Right cardiac atrium (tissue), 5 donors: ENCODE data around the gene SFXN2. TPM values are rescaled to one million over a fixed set of nuclear protein-coding genes. Genes with fewer than 3 reads are reported as not detected.
"Not testable (repeated sequence)": the region's sequence is repeated elsewhere in the genome, so short reads cannot be mapped to it uniquely, and the experiment has no call there.

ENCODE experiments used
- ATAC-seq, 2 donors: fragments of 200-7000 bp; cut with Tn5 transposase; one replicate each; pipeline versions ENCODE4 v1.8.0 to v1.9.1; 2020; ENCODE audit warnings: moderate library complexity in 2 of 2, mild to moderate bottlenecking in 1 of 2
- DNase-seq, 3 donors: peaks; one replicate each; pipeline ENCODE4 v3.0.0-alpha.2; 2020
- H3K27ac ChIP-seq: one replicate; pipeline ENCODE4 v1.5.1; 2013; ENCODE audit warnings: mild to moderate bottlenecking, low read length, control low read depth, moderate library complexity
- H3K27me3 ChIP-seq: one replicate; pipeline ENCODE4 v1.6.1; 2013; ENCODE audit not compliant: control insufficient read depth, insufficient read depth
- H3K4me1 ChIP-seq: one replicate; pipeline ENCODE4 v1.6.1; 2013; ENCODE audit warnings: low read length; ENCODE audit not compliant: control insufficient read depth, insufficient read depth
- H3K4me3 ChIP-seq: one replicate; pipeline ENCODE4 v1.5.1; 2013; ENCODE audit warnings: low read length, control low read depth
- H3K9me3 ChIP-seq: one replicate; pipeline ENCODE4 v1.6.1; 2013; ENCODE audit warnings: low read length; ENCODE audit not compliant: control insufficient read depth
- WGBS: extraction: QIAGEN DNeasy Blood & Tissue Kit; methylation state at CpG from one replicate; pipeline ENCODE4 v1.1.7; 2013; 5-methylcytosine and 5-hydroxymethylcytosine counted together
- intact Hi-C, 4 donors: fragments of 100-400 bp; cut with DNase I; formaldehyde crosslinking; loops; one replicate each; pipeline versions ENCODE4 v1.11.0 to v1.14.0; 2022 to 2023
- polyA plus RNA-seq: library from polyadenylated mRNA; stranded (reverse); fragments of 200-250 nt; gene quantifications from one replicate; pipeline ENCODE4 v1.2.3, GENCODE V29; 2013
- total RNA-seq, 4 donors: library from RNA; stranded (reverse); fragmentation: NEBNext Ultra II Directional; extraction: Animal tissue kit (Norgen Biotek cat#: 25700); gene quantifications; one replicate each; pipeline ENCODE4 v1.2.1, GENCODE V29; 2021
- donor health status: healthy with polysubstance abuse.
- donor health status: DM: no; HTN: yes; CAD: no.
- donor health status: DM: no; HTN: no; CAD: no.
- donor health status: DM: no; HTN: yes; CAD: no; lungs with severe emphysema.
- donor health status: DM: yes; HTN: yes; CAD: no.

The SFXN2 gene
- total and polyA plus RNA-seq, 5 donors, result 1.8 to 4.8 (median 2.3) TPM

DNA sequence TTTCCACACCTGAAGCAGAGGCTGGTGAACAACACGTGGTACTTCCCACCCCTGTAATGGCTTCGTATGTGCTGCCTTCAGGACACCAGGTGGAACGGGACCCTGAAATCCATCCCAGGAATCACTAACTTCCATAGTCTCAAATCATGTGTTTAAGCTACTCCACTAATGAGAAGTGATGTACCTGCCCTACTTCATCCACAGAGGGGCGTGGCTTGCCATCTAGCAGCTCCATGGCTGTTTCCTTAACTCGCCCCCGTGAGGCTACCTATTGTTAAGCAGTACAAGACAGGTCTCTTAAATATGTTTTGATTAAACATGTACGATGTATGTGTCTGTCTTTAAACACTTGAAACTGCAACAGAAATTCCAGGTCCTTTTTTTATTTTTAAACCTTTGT, 32.0 kb upstream of the SFXN2 start:
- no peak for DNase-seq
- Histone ChIP-seq H3K9me3 (no peaks in the 10 kb centered on the region), H3K4me1 (peaks cover 3% of the 10 kb centered on the region), H3K27ac (no peak overlapping the region), H3K4me3 (no peak overlapping the region), H3K27me3 (no peaks in the 10 kb centered on the region)
- ATAC-seq, result no peak
- intact Hi-C loops, result no loop called here
- WGBS, result 94% methylated on average over 7 of the region's 7 CpGs

DNA sequence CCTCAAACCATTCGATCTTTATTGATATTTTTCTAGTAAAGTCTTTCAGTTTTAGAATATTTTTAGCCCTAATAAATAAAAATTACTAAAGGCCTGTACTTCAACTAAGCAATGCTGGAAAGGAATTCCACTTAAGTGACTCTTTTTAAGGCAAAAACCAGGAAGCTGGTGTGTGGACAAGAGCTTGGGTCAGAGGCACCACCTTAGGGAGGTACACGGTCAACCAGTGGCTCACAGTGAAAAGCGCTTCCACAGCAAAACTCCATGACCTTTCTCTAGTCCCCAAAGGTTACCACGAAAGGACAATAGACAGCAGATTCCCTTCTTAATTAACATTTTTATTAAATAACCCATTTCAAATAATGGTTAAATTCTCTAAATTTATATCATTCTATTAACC, 31.5 kb upstream of the SFXN2 start:
- Histone ChIP-seq H3K4me1 (peaks cover under 1% of the 10 kb centered on the region), H3K4me3 (no peak overlapping the region), H3K9me3 (no peaks in the 10 kb centered on the region), H3K27ac (no peak overlapping the region), H3K27me3 (no peaks in the 10 kb centered on the region)
- intact Hi-C loops, result no loop called here
- WGBS, result 91% methylated on average over 4 of the region's 4 CpGs
- no peak for ATAC-seq
- no peak for DNase-seq

DNA sequence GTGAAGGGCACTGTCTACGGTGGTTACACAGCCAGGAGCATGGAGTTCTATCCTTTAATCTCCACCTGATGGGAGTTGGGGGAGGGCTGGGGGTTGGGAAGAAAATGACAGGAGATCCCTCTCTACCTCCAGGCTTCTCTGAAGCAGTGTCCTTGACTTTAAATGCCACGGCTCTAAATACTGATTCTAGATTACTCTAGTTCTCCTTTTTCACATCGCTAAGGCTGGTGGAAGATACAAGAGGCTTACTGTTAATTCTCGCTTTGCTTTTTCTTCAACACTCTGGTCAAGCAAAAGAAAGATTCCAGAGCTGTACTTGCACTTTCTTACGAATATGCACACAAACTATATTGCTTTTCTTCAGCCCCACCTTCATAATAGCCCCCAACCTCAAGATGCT, 30.7 kb upstream of the SFXN2 start:
- Histone ChIP-seq H3K9me3 (no peaks in the 10 kb centered on the region), H3K27me3 (no peaks in the 10 kb centered on the region), H3K27ac (no peak overlapping the region), H3K4me1 (no peaks in the 10 kb centered on the region), H3K4me3 (no peak overlapping the region)
- WGBS, result 92% methylated on average over 5 of the region's 5 CpGs
- DNase-seq, result no peak
- intact Hi-C loops, result no loop called here
- ATAC-seq, result no peak

DNA sequence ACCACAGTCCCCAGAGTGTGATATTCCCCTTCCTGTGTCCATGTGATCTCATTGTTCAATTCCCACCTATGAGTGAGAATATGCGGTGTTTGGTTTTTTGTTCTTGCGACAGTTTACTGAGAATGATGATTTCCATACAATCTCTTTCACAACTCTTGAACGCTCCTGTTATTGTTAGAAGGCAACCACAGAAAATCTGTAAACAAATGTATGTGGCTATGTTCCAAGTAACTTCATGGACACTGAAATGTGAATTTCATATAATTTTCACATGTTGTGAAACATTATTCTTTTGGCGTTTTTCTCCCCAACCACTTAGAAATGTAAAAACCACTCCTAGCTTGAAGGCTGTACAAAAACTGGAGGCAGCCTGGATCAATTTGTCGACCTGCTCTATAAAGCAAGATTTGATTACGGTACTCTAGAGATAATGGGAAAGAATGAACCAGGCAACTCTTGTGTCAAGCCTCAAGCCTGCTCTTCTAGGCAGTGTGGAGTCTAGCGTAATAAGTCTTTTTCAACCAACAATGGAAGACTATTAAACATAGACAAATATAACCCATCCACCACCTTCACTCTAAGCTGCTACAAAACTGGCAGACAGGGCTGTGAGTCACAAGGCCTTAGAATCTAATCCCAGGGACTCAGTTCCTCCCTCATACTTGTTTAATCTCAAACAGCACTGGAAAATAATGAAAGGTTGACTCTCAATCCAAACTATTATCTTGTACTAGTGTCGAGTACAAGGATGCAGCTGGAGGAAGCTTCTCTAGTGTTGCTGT, 23.0 kb upstream of the SFXN2 start:
- Histone ChIP-seq H3K9me3 (no peaks in the 10 kb centered on the region), H3K27ac (no peak overlapping the region), H3K27me3 (no peaks in the 10 kb centered on the region), H3K4me1 (no peaks in the 10 kb centered on the region), H3K4me3 (no peak overlapping the region)
- intact Hi-C loops, result no loop called here
- 66% methylated on average over 8 of the region's 8 CpGs for WGBS
- peak in 1 of 2 donors; percentile 59 for ATAC-seq
- DNase-seq, result no peak

DNA sequence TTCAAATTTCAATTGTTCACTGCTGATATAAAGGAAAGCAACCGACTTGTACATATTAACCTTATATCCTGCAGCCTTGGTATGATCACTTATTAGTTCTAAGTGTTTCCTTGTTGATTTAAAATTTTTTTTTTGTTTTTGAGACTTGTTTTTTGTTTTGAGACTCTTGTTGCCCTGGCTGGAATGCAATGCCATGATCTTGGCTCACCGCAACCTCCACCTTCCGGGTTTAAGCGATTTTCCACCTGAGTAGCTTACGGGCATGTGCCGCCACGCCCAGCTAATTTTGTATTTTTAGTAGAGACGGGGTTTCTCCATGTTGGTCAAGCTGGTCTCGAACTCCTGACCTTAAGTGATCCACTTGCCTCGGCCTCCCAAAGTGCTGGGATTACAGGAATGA, 19.0 kb upstream of the SFXN2 start:
- H3K27me3 ChIP-seq, intact Hi-C loops, H3K9me3 ChIP-seq, H3K27ac ChIP-seq, DNase-seq, H3K4me1 ChIP-seq, ATAC-seq, H3K4me3 ChIP-seq: not testable (repeated sequence)
- 98% methylated on average over 10 of the region's 10 CpGs for WGBS

DNA sequence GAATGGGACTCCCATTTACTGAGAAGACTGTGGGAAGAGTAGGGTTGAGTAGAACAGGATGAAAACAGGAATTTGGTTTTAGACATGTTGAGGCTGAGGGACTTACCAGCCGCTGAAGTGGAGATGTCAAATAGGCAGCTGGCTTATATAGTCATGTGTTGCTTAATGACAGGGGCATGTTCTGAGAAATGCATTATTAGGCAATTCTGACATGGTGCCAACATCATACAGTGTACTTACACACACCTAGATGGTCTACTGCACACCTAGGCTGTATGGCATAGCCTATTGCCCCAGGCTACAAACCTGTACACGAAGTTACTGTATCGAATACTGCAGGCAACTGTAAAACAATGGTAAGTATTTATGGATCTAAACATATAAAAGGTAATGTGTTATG, 17.7 kb upstream of the SFXN2 start:
- no peaks in the 10 kb centered on the region for H3K9me3 ChIP-seq
- no peak overlapping the region for H3K4me3 ChIP-seq
- H3K27me3 ChIP-seq, result no peaks in the 10 kb centered on the region
- peaks cover under 1% of the 10 kb centered on the region for H3K4me1 ChIP-seq
- WGBS, result 96% methylated on average over 3 of the region's 3 CpGs
- intact Hi-C loops, result no loop called here
- no peak overlapping the region for H3K27ac ChIP-seq
- DNase-seq (no peak), ATAC-seq (no peak)

DNA sequence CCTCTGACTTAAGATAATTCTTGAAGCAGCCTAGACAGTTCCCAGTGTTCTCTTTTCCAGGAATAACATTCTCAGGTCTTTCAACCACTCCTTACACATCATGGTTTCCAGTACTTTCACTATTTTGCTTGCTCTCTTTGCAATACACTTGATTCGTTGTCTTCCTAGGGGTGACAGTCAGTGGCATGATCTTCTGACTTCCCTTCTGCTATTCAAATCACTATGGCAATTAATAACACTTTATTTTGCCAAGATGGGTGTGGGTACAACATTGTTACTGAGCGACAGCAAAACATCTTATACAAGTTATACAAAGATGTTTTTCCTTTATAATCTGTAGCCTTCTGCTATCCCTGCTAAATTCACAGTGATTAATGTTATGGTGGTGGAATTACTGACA, 15.5 kb upstream of the SFXN2 start:
- Histone ChIP-seq H3K27ac (no peak overlapping the region), H3K4me3 (no peak overlapping the region), H3K27me3 (no peaks in the 10 kb centered on the region), H3K9me3 (no peaks in the 10 kb centered on the region), H3K4me1 (peaks cover 1% of the 10 kb centered on the region)
- WGBS, result 71% methylated on average over 2 of the region's 2 CpGs
- DNase-seq (no peak), ATAC-seq (no peak)
- intact Hi-C loops, result no loop called here

DNA sequence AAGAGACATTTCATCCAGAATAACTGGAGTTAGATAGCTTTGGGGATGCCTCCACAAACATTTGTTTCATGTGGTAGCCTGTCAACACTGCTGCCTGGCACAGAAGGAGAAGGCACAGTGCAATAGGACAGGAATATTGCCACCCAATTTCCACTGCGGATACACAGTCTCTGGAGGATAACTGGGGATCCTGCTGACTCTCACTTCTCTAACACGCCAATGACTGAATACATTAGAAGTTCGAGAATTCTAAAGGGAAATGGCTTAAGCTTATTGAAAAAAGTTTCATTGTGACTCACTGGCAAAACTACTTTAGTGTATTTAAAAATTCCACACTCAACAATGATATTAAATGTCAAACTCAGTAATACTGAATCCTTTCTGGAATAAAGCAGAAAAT, 13.2 kb upstream of the SFXN2 start:
- Histone ChIP-seq H3K4me3 (no peak overlapping the region), H3K4me1 (peaks cover 3% of the 10 kb centered on the region), H3K9me3 (no peaks in the 10 kb centered on the region), H3K27ac (no peak overlapping the region), H3K27me3 (no peaks in the 10 kb centered on the region)
- intact Hi-C loops, result no loop called here
- DNase-seq (no peak), ATAC-seq (peak in 1 of 2 donors; percentile 54)
- WGBS, result 69% methylated on average over 3 of the region's 3 CpGs

DNA sequence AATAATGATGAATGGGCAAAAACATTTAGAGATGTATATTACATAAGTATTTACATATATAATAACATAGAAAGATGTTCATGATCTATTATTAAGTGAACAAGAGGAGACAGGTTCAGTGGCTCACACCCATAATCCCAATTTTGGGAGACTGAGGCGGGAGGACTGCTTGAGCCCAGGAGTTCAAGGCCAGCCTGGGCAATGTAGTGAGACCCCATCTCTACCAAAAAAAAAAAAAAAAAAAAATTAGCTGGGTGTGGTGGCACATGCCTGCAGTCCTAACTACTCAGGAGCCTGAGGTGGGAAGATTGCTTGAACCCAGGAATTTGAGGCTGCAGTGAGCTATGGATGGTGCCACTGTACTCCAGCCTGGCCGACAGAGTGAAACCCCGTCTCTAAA, 12.6 kb upstream of the SFXN2 start:
- 98% methylated on average over 3 of the region's 3 CpGs for WGBS
- DNase-seq (no peak), ATAC-seq (no peak)
- peaks cover 3% of the 10 kb centered on the region for H3K4me1 ChIP-seq
- no peak overlapping the region for H3K27ac ChIP-seq
- intact Hi-C loops, result no loop called here
- H3K27me3 ChIP-seq, result no peaks in the 10 kb centered on the region
- H3K9me3 ChIP-seq, result no peaks in the 10 kb centered on the region
- no peak overlapping the region for H3K4me3 ChIP-seq

DNA sequence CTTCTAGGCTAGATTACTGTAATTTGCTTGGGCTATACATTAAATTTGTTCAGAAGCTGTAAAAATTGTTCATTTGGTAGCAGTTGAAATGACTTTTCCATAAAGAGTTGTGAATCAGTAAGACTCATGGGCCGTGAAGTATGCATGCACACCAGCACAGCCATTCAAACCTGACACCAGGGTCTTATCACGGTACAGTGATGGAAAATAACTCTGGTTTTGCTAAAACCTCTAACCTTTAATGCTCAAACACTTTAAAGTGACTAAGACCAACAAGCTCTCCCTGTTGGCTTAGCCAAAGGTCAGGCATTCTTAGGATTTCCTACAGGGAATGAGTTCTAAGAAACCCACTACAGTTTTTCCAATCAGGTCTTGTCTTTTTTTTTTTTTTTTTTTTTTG, 11.7 kb upstream of the SFXN2 start:
- Histone ChIP-seq H3K4me1 (peaks cover 3% of the 10 kb centered on the region), H3K4me3 (no peak overlapping the region), H3K27me3 (no peaks in the 10 kb centered on the region), H3K27ac (no peak overlapping the region), H3K9me3 (no peaks in the 10 kb centered on the region)
- 74% methylated on average over 2 of the region's 2 CpGs for WGBS
- intact Hi-C loops, result no loop called here
- DNase-seq (no peak), ATAC-seq (no peak)

DNA sequence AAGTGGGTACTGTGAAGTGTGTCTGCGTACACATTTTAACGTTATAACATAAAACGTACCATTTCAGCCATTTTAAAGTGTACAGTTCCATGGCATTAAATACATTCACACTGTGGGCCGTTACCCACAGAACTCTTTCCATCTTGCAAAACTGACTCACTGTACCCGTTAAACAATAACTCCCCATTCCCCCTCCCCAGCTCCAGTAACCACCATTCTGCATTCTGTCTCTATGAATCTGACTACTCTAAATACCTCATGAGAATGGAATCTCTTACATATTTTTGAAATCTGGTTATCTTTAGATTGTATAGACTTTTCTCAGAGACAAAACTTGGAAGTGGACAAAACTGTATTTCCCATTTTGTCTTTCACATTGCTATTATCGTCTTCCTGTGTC, 9.5 kb upstream of the SFXN2 start:
- Histone ChIP-seq H3K27me3 (no peaks in the 10 kb centered on the region), H3K9me3 (no peaks in the 10 kb centered on the region), H3K4me3 (no peak overlapping the region), H3K4me1 (peaks cover 3% of the 10 kb centered on the region), H3K27ac (no peak overlapping the region)
- DNase-seq, result no peak
- 77% methylated on average over 6 of the region's 6 CpGs for WGBS
- intact Hi-C loops, result no loop called here
- ATAC-seq, result no peak

DNA sequence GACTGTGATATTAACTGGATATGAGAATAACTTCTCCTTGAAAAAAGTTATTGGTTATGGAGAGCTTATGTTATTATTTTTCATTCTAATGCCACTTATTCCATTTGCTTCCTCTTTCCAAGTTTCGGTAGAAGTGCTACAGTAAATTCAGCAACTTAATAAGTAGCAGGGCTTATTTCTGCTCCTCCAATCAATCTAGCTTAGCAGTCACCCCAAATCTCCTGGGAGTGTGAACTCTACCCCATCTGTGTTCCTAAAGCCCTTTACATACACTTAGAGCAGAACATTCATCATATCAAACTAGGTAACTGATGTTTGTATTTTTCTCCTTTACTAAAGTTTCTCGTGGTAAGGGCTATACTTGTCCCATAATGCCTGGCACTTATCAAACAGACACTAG, 8.9 kb upstream of the SFXN2 start:
- no peaks in the 10 kb centered on the region for H3K27me3 ChIP-seq
- 63% methylated on average over 2 of the region's 2 CpGs for WGBS
- H3K4me3 ChIP-seq, result no peak overlapping the region
- intact Hi-C loops, result no loop called here
- H3K4me1 ChIP-seq, result peaks cover 3% of the 10 kb centered on the region
- no peak overlapping the region for H3K27ac ChIP-seq
- H3K9me3 ChIP-seq, result no peaks in the 10 kb centered on the region
- ATAC-seq (no peak), DNase-seq (no peak)
